22Rv1 (cell line): ENCODE measurements around the gene EPS8L1.
A peak's percentile ranks its signal among the peaks of the same experiment; 100 is the strongest.
"Not testable (repeated sequence)": the region's sequence is repeated elsewhere in the genome, so short reads cannot be mapped to it uniquely, and the experiment has no call there.

Source experiments
- H3K27ac ChIP-seq: fragments of 450-650 bp; 2 replicates; pipeline ENCODE4 v1.5.1; 2017
- ZFX ChIP-seq: fragments of 450-650 bp; IDR thresholded peaks from 2 replicates; pipeline ENCODE4 v1.6.1; 2017; ENCODE audit warnings: antibody characterized with exemption, borderline replicate concordance
- TF ChIP-seq, protein P1 (sequence below): fragments of 450-650 bp; IDR thresholded peaks from 2 replicates; pipeline ENCODE4 v1.5.1; 2017; ENCODE audit warnings: mild to moderate bottlenecking

The EPS8L1 gene

DNA sequence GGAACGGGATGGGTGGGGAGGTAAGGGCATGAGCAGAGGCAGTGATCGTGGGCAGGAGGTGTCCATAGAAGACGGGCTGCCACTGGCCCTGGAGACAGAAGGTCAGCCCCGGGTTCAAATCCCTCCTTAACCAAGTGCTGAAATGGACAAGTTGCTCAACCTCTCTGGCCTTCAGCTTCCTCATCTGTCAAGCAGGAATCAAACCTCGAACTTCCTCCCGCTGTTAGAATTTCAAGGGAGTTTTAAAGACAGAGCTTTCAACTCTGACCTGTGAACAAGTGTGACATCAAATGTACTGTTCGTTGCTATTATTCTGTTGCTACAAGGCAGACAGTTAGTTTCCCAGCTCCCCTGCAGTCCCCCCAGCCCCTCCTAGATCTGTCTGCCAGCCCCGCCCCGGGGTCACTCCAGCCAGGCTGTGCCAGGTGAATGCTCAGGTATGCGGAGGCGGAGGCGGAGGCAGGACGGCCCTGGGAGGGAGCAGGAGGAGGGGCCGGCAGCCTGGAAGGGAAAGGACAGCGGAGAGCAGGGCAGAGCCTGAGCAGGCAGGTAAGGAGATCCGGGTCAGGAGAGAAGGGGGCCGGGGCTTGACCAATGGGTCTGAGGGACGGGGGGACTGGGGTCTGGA lies at the start of gene EPS8L1:
EPS8L1 (plus strand) TSS at position 499 of the 628 bp plus-strand sequence. CDS start 576 bp downstream, outside the sequence.
- TF ChIP-seq ZFX: no peak
- H3K27ac ChIP-seq: peak within 1 kb of the TSS; percentile 51

- H3K27ac ChIP-seq: not testable (repeated sequence)
Measured at GRCh38 chr19:55027140-55027471, 48.6 kb upstream of the EPS8L1 start.

GRCh38 chr19:55027472-55028337 lies 48.0 kb upstream of the EPS8L1 start:
- no peak overlapping the region for H3K27ac ChIP-seq

DNA sequence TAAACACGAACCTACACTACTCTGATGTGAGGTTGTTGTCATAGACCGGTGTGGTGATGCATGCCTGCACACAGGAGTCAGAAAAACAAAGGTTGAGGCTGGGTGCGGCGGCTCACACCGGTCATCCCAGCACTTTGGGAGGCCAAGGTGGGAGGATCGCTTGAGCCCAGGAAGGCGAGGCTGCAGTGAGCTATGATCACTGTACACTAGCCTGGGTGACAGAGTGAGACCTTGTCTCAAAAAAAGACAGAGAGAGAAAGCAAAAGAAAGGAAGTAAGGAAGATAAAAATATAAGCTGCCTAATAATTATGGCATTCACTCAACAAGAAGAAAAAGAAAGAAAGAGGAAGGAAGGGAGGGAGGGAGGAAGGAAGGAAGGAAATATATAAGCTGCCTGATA lies 46.9 kb upstream of the EPS8L1 start:
- TF ChIP-seq ZFX: no peak
- TF ChIP-seq, protein P1, sequence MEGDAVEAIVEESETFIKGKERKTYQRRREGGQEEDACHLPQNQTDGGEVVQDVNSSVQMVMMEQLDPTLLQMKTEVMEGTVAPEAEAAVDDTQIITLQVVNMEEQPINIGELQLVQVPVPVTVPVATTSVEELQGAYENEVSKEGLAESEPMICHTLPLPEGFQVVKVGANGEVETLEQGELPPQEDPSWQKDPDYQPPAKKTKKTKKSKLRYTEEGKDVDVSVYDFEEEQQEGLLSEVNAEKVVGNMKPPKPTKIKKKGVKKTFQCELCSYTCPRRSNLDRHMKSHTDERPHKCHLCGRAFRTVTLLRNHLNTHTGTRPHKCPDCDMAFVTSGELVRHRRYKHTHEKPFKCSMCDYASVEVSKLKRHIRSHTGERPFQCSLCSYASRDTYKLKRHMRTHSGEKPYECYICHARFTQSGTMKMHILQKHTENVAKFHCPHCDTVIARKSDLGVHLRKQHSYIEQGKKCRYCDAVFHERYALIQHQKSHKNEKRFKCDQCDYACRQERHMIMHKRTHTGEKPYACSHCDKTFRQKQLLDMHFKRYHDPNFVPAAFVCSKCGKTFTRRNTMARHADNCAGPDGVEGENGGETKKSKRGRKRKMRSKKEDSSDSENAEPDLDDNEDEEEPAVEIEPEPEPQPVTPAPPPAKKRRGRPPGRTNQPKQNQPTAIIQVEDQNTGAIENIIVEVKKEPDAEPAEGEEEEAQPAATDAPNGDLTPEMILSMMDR: no peak
- no peak overlapping the region for H3K27ac ChIP-seq

More at GRCh38 chr19:55027472-55028337, 48.0 kb upstream of the EPS8L1 start:
- TF ChIP-seq, protein P1: no peak
- no peak for TF ChIP-seq ZFX

DNA sequence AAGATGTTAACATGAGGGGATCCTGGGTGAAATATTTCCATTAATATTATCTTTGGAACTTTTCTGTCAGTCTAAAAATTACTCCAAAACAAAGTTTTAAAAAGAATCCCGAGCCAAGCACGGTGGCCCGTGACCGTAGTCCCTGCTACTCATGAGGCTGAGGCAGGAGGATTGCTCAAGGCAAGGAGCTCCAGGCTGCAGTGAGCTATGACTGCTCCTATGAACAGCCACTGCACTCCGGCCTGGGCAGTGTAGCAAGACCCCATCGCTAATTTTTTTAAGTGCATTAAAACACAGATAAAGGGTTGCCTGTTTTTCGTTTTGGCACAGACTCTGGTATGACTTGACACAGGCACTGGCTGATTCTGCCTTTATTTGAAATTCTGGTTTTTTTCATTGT lies 44.5 kb upstream of the EPS8L1 start:
- TF ChIP-seq, protein P1: no peak
- no peak for TF ChIP-seq ZFX

GRCh38 chr19:55032170-55032800 lies 43.4 kb upstream of the EPS8L1 start:
- H3K27ac ChIP-seq: no peak overlapping the region
- TF ChIP-seq ZFX: no peak
- TF ChIP-seq, protein P1: no peak

More for the DNA sequence above, 44.5 kb upstream of the EPS8L1 start:
- H3K27ac ChIP-seq: no peak overlapping the region

DNA sequence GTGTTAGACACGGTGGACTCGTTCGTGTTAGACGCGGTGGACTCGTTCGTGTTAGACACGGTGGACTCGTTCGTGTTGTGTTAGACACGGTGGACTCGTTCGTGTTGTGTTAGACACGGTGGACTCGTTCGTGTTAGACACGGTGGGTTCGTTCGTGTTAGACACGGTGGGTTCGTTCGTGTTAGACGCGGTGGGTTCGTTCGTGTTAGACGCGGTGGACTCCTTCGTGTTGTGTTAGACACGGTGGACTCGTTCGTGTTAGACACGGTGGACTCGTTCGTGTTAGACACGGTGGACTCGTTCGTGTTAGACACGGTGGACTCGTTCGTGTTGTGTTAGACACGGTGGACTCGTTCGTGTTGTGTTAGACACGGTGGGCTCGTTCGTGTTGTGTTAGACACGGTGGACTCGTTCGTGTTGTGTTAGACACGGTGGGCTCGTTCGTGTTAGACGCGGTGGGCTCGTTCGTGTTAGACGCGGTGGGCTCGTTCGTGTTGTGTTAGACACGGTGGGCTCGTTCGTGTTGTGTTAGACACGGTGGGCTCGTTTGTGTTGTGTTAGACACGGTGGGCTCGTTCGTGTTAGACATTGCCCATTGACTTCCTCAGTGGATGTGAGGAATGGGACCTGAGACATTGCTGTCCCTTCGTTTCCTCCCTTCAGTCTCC lies 42.6 kb upstream of the EPS8L1 start:
- not testable (repeated sequence) for H3K27ac ChIP-seq

- TF ChIP-seq ZFX: no peak
- TF ChIP-seq, protein P1: no peak
- H3K27ac ChIP-seq: no peak overlapping the region
Measured at GRCh38 chr19:55034751-55035150, 40.9 kb upstream of the EPS8L1 start.
